Astrocyte (in vitro differentiated cells and primary cell): ENCODE results near the gene CHMP1B. TPM values are rescaled to one million over a fixed set of nuclear protein-coding genes. Genes with fewer than 3 reads are reported as not detected.

Experiments
- DNase-seq: peaks from one replicate; pipeline ENCODE4 v3.0.0-alpha.2; 2010; ENCODE audit warnings: low read depth
- FAIRE-seq: peaks from 2 replicates; lab custom pipeline; 2011; peaks lifted over from hg19 to GRCh38; lab: Jason Lieb, UNC
- H2AFZ ChIP-seq: 2 replicates; pipeline ENCODE4 v1.6.0; 2012; ENCODE audit warnings: low read depth, low read length, inconsistent platforms
- H3K27ac ChIP-seq: 2 replicates; pipeline ENCODE4 v1.5.1; 2011; ENCODE audit warnings: low read depth, low read length, inconsistent platforms
- H3K27me3 ChIP-seq: 2 replicates; pipeline ENCODE4 v1.6.0; 2011; ENCODE audit warnings: low read length, inconsistent platforms; ENCODE audit not compliant: insufficient read depth
- H3K36me3 ChIP-seq: 2 replicates; pipeline ENCODE4 v1.5.1; 2011; ENCODE audit warnings: low read length, inconsistent platforms; ENCODE audit not compliant: insufficient read depth
- H3K4me1 ChIP-seq: 2 replicates; pipeline ENCODE4 v1.5.1; 2011; ENCODE audit warnings: low read length, inconsistent platforms; ENCODE audit not compliant: insufficient read depth
- H3K4me2 ChIP-seq: 2 replicates; pipeline ENCODE4 v1.6.0; 2012; ENCODE audit warnings: low read length, inconsistent platforms
- H3K4me3 ChIP-seq: 2 replicates; pipeline ENCODE4 v1.5.1; 2011; ENCODE audit warnings: low read depth, mild to moderate bottlenecking, low read length, inconsistent platforms; ENCODE audit not compliant: insufficient read depth
- H3K79me2 ChIP-seq: 2 replicates; pipeline ENCODE4 v1.6.0; 2012; ENCODE audit warnings: mild to moderate bottlenecking, low read length, inconsistent platforms; ENCODE audit not compliant: insufficient read depth
- H3K9ac ChIP-seq: 2 replicates; pipeline ENCODE4 v1.6.0; 2012; ENCODE audit warnings: mild to moderate bottlenecking, low read length, inconsistent platforms
- H3K9me3 ChIP-seq: 2 replicates; pipeline ENCODE4 v1.5.1; 2012; ENCODE audit warnings: low read depth, mild to moderate bottlenecking, low read length, inconsistent platforms; ENCODE audit not compliant: insufficient read depth
- H4K20me1 ChIP-seq: 2 replicates; pipeline ENCODE4 v1.6.0; 2012; ENCODE audit warnings: low read length, inconsistent platforms; ENCODE audit not compliant: insufficient read depth
- H3K27ac Mint-ChIP-seq: one replicate; pipeline ENCODE4 v1.8.0; 2021; ENCODE audit warnings: mild to moderate bottlenecking, mixed read lengths; ENCODE audit not compliant: unreplicated experiment
- H3K27me3 Mint-ChIP-seq: one replicate; pipeline ENCODE4 v1.8.0; 2021; ENCODE audit warnings: low read depth, mixed read lengths; ENCODE audit not compliant: unreplicated experiment
- H3K36me3 Mint-ChIP-seq: one replicate; pipeline ENCODE4 v1.8.0; 2021; ENCODE audit warnings: low read depth, mixed read lengths; ENCODE audit not compliant: unreplicated experiment
- H3K4me1 Mint-ChIP-seq: one replicate; pipeline ENCODE4 v1.8.0; 2021; ENCODE audit warnings: low read depth, mixed read lengths; ENCODE audit not compliant: unreplicated experiment
- H3K4me3 Mint-ChIP-seq: one replicate; pipeline ENCODE4 v1.8.0; 2021; ENCODE audit warnings: mild to moderate bottlenecking, moderate library complexity, mixed read lengths; ENCODE audit not compliant: unreplicated experiment
- H3K9me3 Mint-ChIP-seq: one replicate; pipeline ENCODE4 v1.8.0; 2021; ENCODE audit warnings: mild to moderate bottlenecking, mixed read lengths; ENCODE audit not compliant: unreplicated experiment
- CTCF ChIP-seq: IDR thresholded peaks from 2 replicates; pipeline ENCODE4 v1.5.1; 2011; ENCODE audit warnings: low read depth, mild to moderate bottlenecking, inconsistent platforms, low read length, moderate library complexity; ENCODE audit not compliant: insufficient read depth
- EZH2 ChIP-seq: IDR thresholded peaks from 2 replicates; pipeline ENCODE4 v1.6.1; 2012; ENCODE audit warnings: mild to moderate bottlenecking, low read length, inconsistent platforms; ENCODE audit not compliant: insufficient read depth
- total RNA-seq: library from RNA; stranded (reverse); gene quantifications from 2 replicates; pipeline ENCODE4 v1.2.1, GENCODE V29; 2021

CHMP1B gene
- total RNA-seq, 1 donor from 2014 or later: 49.7 TPM

GRCh38 chr18:11886577-11887110, 35.4 kb downstream of the CHMP1B start:
- no peaks in the 10 kb centered on the region for H3K9me3 ChIP-seq
- no peak overlapping the region for H2AFZ ChIP-seq
- no peak overlapping the region for H3K4me2 ChIP-seq
- no peak overlapping the region for H3K4me3 ChIP-seq
- H3K27me3 ChIP-seq: no peaks in the 10 kb centered on the region
- no peaks in the 10 kb centered on the region for H3K79me2 ChIP-seq
- no peaks in the 10 kb centered on the region for H4K20me1 ChIP-seq
- TF ChIP-seq EZH2: no peak
- no peak for TF ChIP-seq CTCF
- FAIRE-seq (no peak), DNase-seq (no peak)
- Mint-ChIP-seq H3K27ac (no peak overlapping the region), H3K36me3 (peaks cover 20% of the 10 kb centered on the region), H3K27me3 (no peaks in the 10 kb centered on the region), H3K4me1 (peaks cover 6% of the 10 kb centered on the region), H3K4me3 (no peak overlapping the region), H3K9me3 (no peaks in the 10 kb centered on the region)
- no peaks in the 10 kb centered on the region for H3K36me3 ChIP-seq
- no peak overlapping the region for H3K9ac ChIP-seq
- no peak overlapping the region for H3K27ac ChIP-seq
- no peaks in the 10 kb centered on the region for H3K4me1 ChIP-seq

GRCh38 chr18:11887328-11888128, 36.3 kb downstream of the CHMP1B start:
- no peak overlapping the region for H3K27ac ChIP-seq
- DNase-seq (peak; percentile 73), FAIRE-seq (no peak)
- no peaks in the 10 kb centered on the region for H3K27me3 Mint-ChIP-seq
- TF ChIP-seq CTCF (no peak), EZH2 (no peak)
- H3K36me3 ChIP-seq: no peaks in the 10 kb centered on the region
- no peaks in the 10 kb centered on the region for H3K4me1 ChIP-seq
- H4K20me1 ChIP-seq: no peaks in the 10 kb centered on the region
- no peak overlapping the region for H2AFZ ChIP-seq
- H3K9me3 Mint-ChIP-seq: no peaks in the 10 kb centered on the region
- H3K9me3 ChIP-seq: no peaks in the 10 kb centered on the region
- no peaks in the 10 kb centered on the region for H3K79me2 ChIP-seq
- no peak overlapping the region for H3K4me3 Mint-ChIP-seq
- H3K4me3 ChIP-seq: no peak overlapping the region
- peaks cover 20% of the 10 kb centered on the region for H3K36me3 Mint-ChIP-seq
- H3K4me1 Mint-ChIP-seq: peaks cover 6% of the 10 kb centered on the region
- H3K4me2 ChIP-seq: no peak overlapping the region
- H3K9ac ChIP-seq: no peak overlapping the region
- no peak overlapping the region for H3K27ac Mint-ChIP-seq
- H3K27me3 ChIP-seq: no peaks in the 10 kb centered on the region

- no peaks in the 10 kb centered on the region for H3K79me2 ChIP-seq
- no peaks in the 10 kb centered on the region for H4K20me1 ChIP-seq
- no peak overlapping the region for H3K9ac ChIP-seq
- H3K27ac Mint-ChIP-seq: no peak overlapping the region
- no peaks in the 10 kb centered on the region for H3K4me1 ChIP-seq
- no peak overlapping the region for H3K4me3 ChIP-seq
- H3K36me3 Mint-ChIP-seq: peaks cover 20% of the 10 kb centered on the region
- H3K36me3 ChIP-seq: no peaks in the 10 kb centered on the region
- TF ChIP-seq EZH2: no peak
- TF ChIP-seq CTCF: no peak
- H3K27me3 Mint-ChIP-seq: no peaks in the 10 kb centered on the region
- H3K27me3 ChIP-seq: no peaks in the 10 kb centered on the region
- H3K4me2 ChIP-seq: no peak overlapping the region
- DNase-seq: no peak
- no peaks in the 10 kb centered on the region for H3K9me3 Mint-ChIP-seq
- H2AFZ ChIP-seq: no peak overlapping the region
- no peak overlapping the region for H3K4me3 Mint-ChIP-seq
- H3K27ac ChIP-seq: no peak overlapping the region
- H3K9me3 ChIP-seq: no peaks in the 10 kb centered on the region
- no peak for FAIRE-seq
- peaks cover 6% of the 10 kb centered on the region for H3K4me1 Mint-ChIP-seq
These were observed 37.5 kb downstream of the CHMP1B start for GRCh38 chr18:11888726-11889125.
